GM12801 (cell line): ENCODE measurements around the gene DNM1.

Experiments
- CTCF ChIP-seq: IDR thresholded peaks from one replicate; pipeline ENCODE4 v1.5.1; 2011; ENCODE audit warnings: control low read depth; ENCODE audit not compliant: insufficient read length; ENCODE audit errors: extremely low read depth

Gene DNM1

GRCh38 chr9:128253991-128254346, 50.8 kb downstream of the DNM1 start:
- no peak for TF ChIP-seq CTCF

- TF ChIP-seq CTCF: no peak
These were observed 51.2 kb downstream of the DNM1 start for GRCh38 chr9:128254362-128254761.

GRCh38 chr9:128254855-128255759, 51.9 kb downstream of the DNM1 start:
- TF ChIP-seq CTCF: no peak

- no peak for TF ChIP-seq CTCF
These were observed 54.1 kb downstream of the DNM1 start for GRCh38 chr9:128257086-128257825.

GRCh38 chr9:128257907-128258306, 54.7 kb downstream of the DNM1 start:
- TF ChIP-seq CTCF: no peak

- TF ChIP-seq CTCF: no peak
These were observed 55.1 kb downstream of the DNM1 start for GRCh38 chr9:128258326-128258725.

GRCh38 chr9:128259156-128259555, 56.0 kb downstream of the DNM1 start:
- TF ChIP-seq CTCF: no peak
